ENCODE measurements around the gene NLRP12.

The NLRP12 gene

DNA sequence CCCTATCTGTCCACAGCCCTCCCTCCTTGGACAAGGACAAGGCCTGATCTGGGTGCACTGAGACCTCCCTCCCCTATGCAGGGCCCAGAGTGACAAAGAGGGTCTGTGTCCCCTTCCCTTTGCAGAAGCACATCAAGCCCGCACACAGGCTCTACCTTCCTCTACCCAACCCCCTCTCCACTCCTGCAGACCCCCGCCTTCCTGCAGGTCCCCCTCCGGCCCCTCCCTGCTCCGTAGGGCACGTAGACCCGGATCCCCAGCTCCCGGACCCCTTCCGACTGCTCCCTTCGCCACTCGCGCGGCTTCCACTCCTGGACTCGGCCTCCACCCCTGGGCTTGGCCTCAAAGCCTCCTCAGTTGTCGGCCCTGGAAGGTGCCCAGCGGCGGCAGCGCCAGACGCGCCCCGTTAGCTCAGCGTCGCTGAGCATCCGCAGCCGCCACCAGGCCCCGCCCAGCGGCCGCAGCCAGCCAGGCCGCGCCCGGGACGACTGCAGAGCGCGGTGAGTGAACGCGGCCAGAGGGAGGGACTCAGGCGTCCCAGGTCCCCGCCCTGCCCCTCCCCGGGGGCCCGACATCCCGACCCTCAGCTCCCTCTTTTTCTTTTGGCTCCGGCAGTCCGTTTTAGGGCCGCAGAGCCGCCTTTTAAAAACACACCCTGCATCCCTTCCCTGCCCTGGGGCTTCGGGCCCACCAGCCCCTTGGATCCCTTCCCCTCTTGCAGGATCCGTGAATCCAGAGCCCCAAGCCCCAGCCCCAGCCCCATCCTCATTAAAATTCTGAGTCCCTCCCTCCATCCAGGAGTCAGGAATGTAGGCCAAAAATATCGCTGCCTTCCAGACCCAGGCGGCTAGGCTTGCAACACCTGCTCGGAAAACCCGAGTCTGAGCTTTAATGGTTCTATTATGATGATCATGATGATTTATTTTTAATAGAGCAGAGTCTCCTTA, 42.1 kb upstream of the NLRP12 start:
- DNase-seq, result no peak
- in situ Hi-C loops (cut with HindIII; ENCODE audit: low pct_ligation_motif_present, low sequenced_read_pairs), result no loop called here

DNA sequence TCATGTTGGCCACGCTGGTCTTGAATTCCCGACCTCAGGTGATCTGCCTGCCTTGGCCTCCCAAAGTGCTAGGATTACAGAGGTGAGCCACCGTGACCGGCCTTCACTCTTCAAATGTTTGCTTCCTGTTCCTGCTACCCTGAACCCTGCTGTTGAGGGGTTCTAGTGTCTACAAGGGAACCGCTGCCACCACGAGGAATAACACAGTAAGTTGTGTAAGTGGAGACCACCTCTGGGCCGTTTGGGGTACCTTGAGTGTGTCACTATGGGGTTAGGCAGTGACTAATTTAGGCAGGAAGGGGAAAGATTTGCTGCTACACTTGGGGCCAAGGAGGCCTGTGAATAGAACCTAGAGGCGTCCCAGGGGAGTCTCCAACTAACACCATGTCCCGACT, 41.4 kb upstream of the NLRP12 start:
- in situ Hi-C loops (cut with HindIII; ENCODE audit: low pct_ligation_motif_present, low sequenced_read_pairs), result no loop called here

More for the DNA sequence above, 42.1 kb upstream of the NLRP12 start:
- TF ChIP-seq, protein P1, sequence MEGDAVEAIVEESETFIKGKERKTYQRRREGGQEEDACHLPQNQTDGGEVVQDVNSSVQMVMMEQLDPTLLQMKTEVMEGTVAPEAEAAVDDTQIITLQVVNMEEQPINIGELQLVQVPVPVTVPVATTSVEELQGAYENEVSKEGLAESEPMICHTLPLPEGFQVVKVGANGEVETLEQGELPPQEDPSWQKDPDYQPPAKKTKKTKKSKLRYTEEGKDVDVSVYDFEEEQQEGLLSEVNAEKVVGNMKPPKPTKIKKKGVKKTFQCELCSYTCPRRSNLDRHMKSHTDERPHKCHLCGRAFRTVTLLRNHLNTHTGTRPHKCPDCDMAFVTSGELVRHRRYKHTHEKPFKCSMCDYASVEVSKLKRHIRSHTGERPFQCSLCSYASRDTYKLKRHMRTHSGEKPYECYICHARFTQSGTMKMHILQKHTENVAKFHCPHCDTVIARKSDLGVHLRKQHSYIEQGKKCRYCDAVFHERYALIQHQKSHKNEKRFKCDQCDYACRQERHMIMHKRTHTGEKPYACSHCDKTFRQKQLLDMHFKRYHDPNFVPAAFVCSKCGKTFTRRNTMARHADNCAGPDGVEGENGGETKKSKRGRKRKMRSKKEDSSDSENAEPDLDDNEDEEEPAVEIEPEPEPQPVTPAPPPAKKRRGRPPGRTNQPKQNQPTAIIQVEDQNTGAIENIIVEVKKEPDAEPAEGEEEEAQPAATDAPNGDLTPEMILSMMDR (IDR thresholded peaks at IDR 0.05; ENCODE audit: low read depth, low read length, missing control alignments), result no peak
- H3K27me3 ChIP-seq (replicated peaks), result no peaks in the 10 kb centered on the region
- H3K27ac ChIP-seq, result peak overlapping the region; percentile 99
- H3K4me3 ChIP-seq (ENCODE audit: low read depth, low read length), result peak overlapping the region; percentile 56
- H3K36me3 ChIP-seq (replicated peaks), result peaks cover 11% of the 10 kb centered on the region

DNA sequence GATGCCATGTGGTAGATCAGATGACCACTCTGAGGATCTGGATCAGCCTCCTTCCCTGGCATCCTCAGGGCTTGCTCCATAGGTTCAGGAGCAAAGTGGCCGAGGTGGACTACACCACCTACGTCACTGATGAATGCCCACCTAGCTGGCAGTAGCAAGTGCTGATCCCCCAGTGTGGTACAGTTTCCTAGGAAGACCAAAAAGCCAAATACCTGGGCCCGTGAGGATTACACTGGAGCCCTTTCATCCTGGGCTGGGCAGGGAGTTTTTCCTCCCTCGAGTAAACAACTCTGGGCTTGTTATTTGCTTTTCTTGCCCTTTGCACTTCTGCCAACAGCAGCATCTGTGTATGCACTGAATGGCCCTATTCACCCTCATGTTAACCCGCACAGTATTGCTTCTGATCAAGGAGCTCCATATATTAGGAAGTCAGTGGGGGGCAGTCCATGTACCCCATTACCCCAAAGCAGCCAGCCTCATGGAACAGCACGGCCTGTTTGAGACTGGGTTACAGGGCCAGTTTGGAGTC, 40.3 kb upstream of the NLRP12 start:
- peaks cover 3% of the 10 kb centered on the region for H3K36me3 ChIP-seq (replicated peaks)
- no peak for DNase-seq
- no peak overlapping the region for H3K27ac ChIP-seq
- TF ChIP-seq, protein P1 (IDR thresholded peaks at IDR 0.05; ENCODE audit: low read depth, low read length, missing control alignments), result no peak
- no peak overlapping the region for H3K4me3 ChIP-seq (ENCODE audit: low read depth, low read length)
- in situ Hi-C loops (cut with HindIII; ENCODE audit: low pct_ligation_motif_present, low sequenced_read_pairs), result no loop called here
- no peaks in the 10 kb centered on the region for H3K27me3 ChIP-seq (replicated peaks)

More for the DNA sequence above, 41.4 kb upstream of the NLRP12 start:
- Histone ChIP-seq H3K27ac (peak overlapping the region; percentile 99), H3K27me3 (replicated peaks) (no peaks in the 10 kb centered on the region), H3K36me3 (replicated peaks) (peaks cover 4% of the 10 kb centered on the region), H3K4me3 (ENCODE audit: low read depth, low read length) (no peak overlapping the region)
- DNase-seq, result no peak
- TF ChIP-seq, protein P1 (IDR thresholded peaks at IDR 0.05; ENCODE audit: low read depth, low read length, missing control alignments), result no peak

DNA sequence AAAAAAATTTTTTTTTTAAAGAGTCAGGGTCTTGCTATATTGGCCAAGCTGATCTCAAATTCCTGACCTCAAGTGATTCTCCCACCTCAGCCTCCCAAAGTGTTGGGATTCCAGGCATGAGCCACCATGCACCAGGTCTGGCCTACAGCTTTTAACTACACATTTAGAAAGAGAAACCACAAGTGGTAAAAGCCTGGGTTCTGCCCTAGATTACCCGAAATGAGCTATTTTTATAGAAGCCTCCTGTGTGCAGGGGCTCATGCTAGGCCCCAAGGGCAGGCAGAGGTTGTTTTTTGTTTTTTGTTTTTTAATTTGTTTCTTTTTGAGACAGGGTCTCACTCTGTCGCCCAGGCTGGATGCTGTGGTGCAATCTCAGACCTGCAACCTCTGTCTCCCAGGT, 29.6 kb upstream of the NLRP12 start:
- TF ChIP-seq, protein P1 (IDR thresholded peaks at IDR 0.05; ENCODE audit: low read depth, low read length, missing control alignments), result no peak
- DNase-seq, result no peak
- Histone ChIP-seq H3K36me3 (replicated peaks) (no peaks in the 10 kb centered on the region), H3K27ac (no peak overlapping the region), H3K4me3 (ENCODE audit: low read depth, low read length) (no peak overlapping the region), H3K27me3 (replicated peaks) (no peaks in the 10 kb centered on the region)
- in situ Hi-C loops (cut with HindIII; ENCODE audit: low pct_ligation_motif_present, low sequenced_read_pairs), result no loop called here

DNA sequence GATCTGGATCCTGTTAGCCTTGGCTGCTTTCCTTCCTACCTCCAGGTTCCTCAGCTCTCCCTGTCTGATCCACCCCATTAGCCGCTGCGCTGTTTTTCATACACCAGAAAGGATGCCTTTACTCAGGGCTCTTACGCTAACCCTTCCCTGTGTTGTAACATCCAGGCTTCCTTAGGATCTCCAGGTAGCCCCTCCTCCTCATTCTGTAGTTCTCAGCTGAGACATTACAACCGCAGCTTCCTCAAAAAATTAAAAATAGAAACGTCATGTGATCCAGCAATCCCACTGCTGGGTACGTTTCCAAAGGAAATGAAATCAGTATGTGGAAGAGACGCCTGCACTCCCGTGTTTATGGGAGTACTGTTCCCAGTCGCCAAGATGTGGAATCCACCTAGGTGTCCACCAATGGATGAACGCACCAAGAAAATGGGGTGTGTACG, 25.1 kb upstream of the NLRP12 start:
- Histone ChIP-seq H3K36me3 (replicated peaks) (no peaks in the 10 kb centered on the region), H3K4me3 (ENCODE audit: low read depth, low read length) (no peak overlapping the region), H3K27ac (no peak overlapping the region), H3K27me3 (replicated peaks) (no peaks in the 10 kb centered on the region)
- TF ChIP-seq, protein P1 (IDR thresholded peaks at IDR 0.05; ENCODE audit: low read depth, low read length, missing control alignments), result no peak
- in situ Hi-C loops (cut with HindIII; ENCODE audit: low pct_ligation_motif_present, low sequenced_read_pairs), result no loop called here
- DNase-seq, result peak; percentile 46
